GM12878 (cell line): ENCODE data around the gene UNC13A. TPM values are rescaled to one million over a fixed set of nuclear protein-coding genes. Genes with fewer than 3 reads are reported as not detected.

Experiments
- ATAC-seq: fragments of 200-7000 bp; cut with Tn5 transposase; 3 replicates; pipeline ENCODE4 v1.9.1; 2020; ENCODE audit warnings: mild to moderate bottlenecking, moderate library complexity
- BruUV-seq: library from RNA; stranded (reverse); fragments of 400-500 nt; replicated peaks from 2 replicates; lab custom pipeline; 2021; lab: Mats Ljungman, UMichigan
- CTCF ChIA-PET: fragments of 300-600 bp; sonication (Branson Sonifier 250); formaldehyde crosslinking; extraction: SDS; loops from one replicate; lab custom pipeline; 2021; ENCODE audit warnings: inconsistent platforms; lab: Yijun Ruan, JAX
- POLR2A ChIA-PET: fragments of 350-600 bp; formaldehyde crosslinking; extraction: SDS; loops from one replicate; lab custom pipeline; 2021; ENCODE audit warnings: inconsistent platforms; lab: Charles Lee
- RAD21 ChIA-PET: fragments of 300-600 bp; sonication (Branson Sonifier 250); formaldehyde crosslinking; loops from one replicate; lab custom pipeline; 2023; ENCODE audit warnings: antibody characterized with exemption; ENCODE audit not compliant: unreplicated experiment; lab: Charles Lee
- SMC1A ChIA-PET: fragments of 300-600 bp; sonication (Branson Sonifier 250); formaldehyde crosslinking; loops from one replicate; lab custom pipeline; 2023; ENCODE audit not compliant: unreplicated experiment, uncharacterized antibody; lab: Charles Lee
- DNase-seq: peaks from one replicate; pipeline ENCODE4 v3.0.0-alpha.2; 2011; ENCODE audit warnings: low read depth, low spot score
- FAIRE-seq: peaks from 3 replicates; lab custom pipeline; 2011; peaks lifted over from hg19 to GRCh38; lab: Jason Lieb, UNC
- H2AFZ ChIP-seq: 2 replicates; pipeline ENCODE4 v1.6.0; 2011; ENCODE audit warnings: low read depth, low read length, control low read depth; ENCODE audit not compliant: control insufficient read depth
- H3K27ac ChIP-seq: 2 replicates; pipeline ENCODE4 v1.5.1; 2011; ENCODE audit warnings: control low read depth; ENCODE audit not compliant: control insufficient read depth, insufficient read depth
- H3K27me3 ChIP-seq, 2 experiments: replicated peaks in 1 of 2; 2 replicates each; pipeline versions ENCODE4 v1.6.0 to v1.6.1; 2011; ENCODE audit warnings: low read length in 1 of 2; ENCODE audit not compliant: control insufficient read depth in 2 of 2, insufficient read depth in 2 of 2
- H3K36me3 ChIP-seq, 2 experiments: 2 replicates each; pipeline ENCODE4 v1.5.1; 2011; ENCODE audit warnings: low read length in 1 of 2; ENCODE audit not compliant: control insufficient read depth in 2 of 2, insufficient read depth in 2 of 2
- H3K4me1 ChIP-seq: 2 replicates; pipeline ENCODE4 v1.6.1; 2011; ENCODE audit warnings: mild to moderate bottlenecking, low read length, moderate library complexity, mixed read lengths; ENCODE audit not compliant: control insufficient read depth, insufficient read depth
- H3K4me2 ChIP-seq: 2 replicates; pipeline ENCODE4 v1.6.0; 2011; ENCODE audit warnings: control low read depth; ENCODE audit not compliant: control insufficient read depth, insufficient read depth
- H3K4me3 ChIP-seq: fragments of 200-600 bp; sonication (generic); 2 replicates; pipeline ENCODE4 v1.5.1; 2016
- H3K79me2 ChIP-seq: 2 replicates; pipeline ENCODE4 v1.6.0; 2011; ENCODE audit warnings: low read length; ENCODE audit not compliant: control insufficient read depth, insufficient read depth
- H3K9ac ChIP-seq: 2 replicates; pipeline ENCODE4 v1.8.0; 2011; ENCODE audit warnings: low read length, control low read depth, mixed read lengths; ENCODE audit not compliant: control insufficient read depth, insufficient read depth
- H3K9me3 ChIP-seq: replicated peaks from 3 replicates; pipeline ENCODE4 v1.5.1; 2011; ENCODE audit warnings: mild to moderate bottlenecking, low read length; ENCODE audit not compliant: control insufficient read depth, insufficient read depth
- H4K20me1 ChIP-seq: 2 replicates; pipeline ENCODE4 v1.6.0; 2011; ENCODE audit not compliant: control insufficient read depth, insufficient read depth
- CEBPB ChIP-seq, 2 experiments: fragments of 150-350 bp in 1 of 2; IDR thresholded peaks; 2 replicates each; pipeline ENCODE4 v1.6.1; 2012 to 2014; ENCODE audit warnings: low read depth in 2 of 2, low read length in 2 of 2, borderline replicate concordance in 1 of 2, inconsistent platforms in 1 of 2
- DPF2 ChIP-seq: fragments of 450-650 bp; IDR thresholded peaks from 2 replicates; pipeline ENCODE4 v1.6.1; 2017; ENCODE audit warnings: mild to moderate bottlenecking
- HDGF ChIP-seq: fragments of 450-650 bp; IDR thresholded peaks from 2 replicates; pipeline ENCODE4 v1.6.1; 2016; ENCODE audit warnings: antibody characterized with exemption
- NFYB ChIP-seq: IDR thresholded peaks from 2 replicates; pipeline ENCODE4 v1.6.1; 2011; ENCODE audit warnings: low read depth, mild to moderate bottlenecking, low read length, improper control_type of control experiment, moderate library complexity; ENCODE audit not compliant: insufficient read depth
- RAD51 ChIP-seq: fragments of 450-650 bp; IDR thresholded peaks from 2 replicates; pipeline ENCODE4 v1.6.1; 2016; ENCODE audit warnings: moderate library complexity, mild to moderate bottlenecking, inconsistent platforms
- RELA ChIP-seq: fragments of 450-650 bp; IDR thresholded peaks from 2 replicates; pipeline ENCODE4 v1.8.0; 2014; ENCODE audit warnings: borderline replicate concordance; ENCODE audit not compliant: partially characterized antibody
- SUZ12 ChIP-seq: fragments of 200-600 bp; sonication (generic); IDR thresholded peaks from one replicate; pipeline ENCODE4 v1.6.1; 2018; ENCODE audit warnings: antibody characterized with exemption, mild to moderate bottlenecking; ENCODE audit not compliant: unreplicated experiment
- WRNIP1 ChIP-seq: IDR thresholded peaks from 2 replicates; pipeline ENCODE4 v1.6.1; 2011; ENCODE audit warnings: low read depth, low read length, improper control_type of control experiment, borderline replicate concordance
- ZNF384 ChIP-seq: IDR thresholded peaks from 2 replicates; pipeline ENCODE4 v1.6.1; 2012; ENCODE audit warnings: low read depth, mild to moderate bottlenecking, low read length, improper control_type of control experiment, borderline replicate concordance
- ZNF687 ChIP-seq: fragments of 450-650 bp; IDR thresholded peaks from 2 replicates; pipeline ENCODE4 v1.6.1; 2017; ENCODE audit warnings: mild to moderate bottlenecking, moderate library complexity
- WGBS: methylation state at CpG from one replicate; pipeline ENCODE4 v1.1.6; 2016; ENCODE audit warnings: low lambda C conversion rate; ENCODE audit not compliant: insufficient replicate concordance, insufficient coverage; ENCODE audit errors: missing lambda C conversion rate; 5-methylcytosine and 5-hydroxymethylcytosine counted together
- in situ Hi-C: fragments of 300-500 bp; cut with MboI; formaldehyde crosslinking; loops from 9 replicates; pipeline ENCODE4 v1.14.3; 2018; ENCODE audit warnings: mixed read lengths
- intact Hi-C: fragments of 100-400 bp; cut with micrococcal nuclease; formaldehyde crosslinking; loops from one replicate; pipeline ENCODE4 v1.14.2; 2022; ENCODE audit not compliant: unreplicated experiment
- polyA plus RNA-seq, 11 experiments: library from polyadenylated mRNA; depleted of rRNA in 4 of 11; unstranded in 6 of 11; stranded (reverse) in 5 of 11; fragments of >200 nt; fragmentation: Nextera tagmentation in 4 of 11; fragmentation: Illumina TruSeq in 1 of 11; extraction: Ambion mirVana in 4 of 11; extraction: Trizol in 1 of 11; gene quantifications; 1 replicate in 1 of 11; 2 replicates in 10 of 11; pipeline versions ENCODE4 v1.2.1 to v1.2.3, GENCODE V29; 2011 to 2016; ENCODE audit warnings: inconsistent platforms in 2 of 11, missing spikeins in 2 of 11, low read depth in 1 of 11
- total RNA-seq, 4 experiments: library from RNA; depleted of rRNA in 3 of 4; stranded (reverse); fragments of >200 nt in 3 of 4; fragmentation: Illumina TruSeq in 1 of 4; extraction: Trizol in 1 of 4; gene quantifications; 2 replicates each; pipeline versions ENCODE4 v1.2.1 to v1.2.3, GENCODE V29; 2013 to 2021

UNC13A gene
- total and polyA plus RNA-seq, 10 of the 15 experiments (the other 5 are each of a cell fraction or from before 2014, with no cell fraction given): under 0.01 to 0.23 (median 0.13) TPM; not detected in 1

- no peak for DNase-seq
- FAIRE-seq: no peak
- H3K4me3 ChIP-seq: no peak overlapping the region
- H3K36me3 ChIP-seq: no peaks in the 10 kb centered on the region
- in situ Hi-C loops (no loop called here), intact Hi-C loops (no loop called here)
- H3K4me1 ChIP-seq: no peaks in the 10 kb centered on the region
- 0% methylated on average over 6 of the region's 12 CpGs for WGBS
- no TSS peak for BruUV-seq
- ChIA-PET CTCF (no interaction called here), POLR2A (no interaction called here), RAD21 (no interaction called here), SMC1A (no interaction called here)
- H3K9me3 ChIP-seq: no peaks in the 10 kb centered on the region
- H3K4me2 ChIP-seq: no peak overlapping the region
- H3K9ac ChIP-seq: no peak overlapping the region
- H3K27ac ChIP-seq: no peak overlapping the region
- peak; percentile 29 for TF ChIP-seq SUZ12
- TF ChIP-seq RELA: no peak
- no peak overlapping the region for H2AFZ ChIP-seq
- peaks cover 5 to 9% of the 10 kb centered on the region in 2 experiments for H3K27me3 ChIP-seq
- H4K20me1 ChIP-seq: no peaks in the 10 kb centered on the region
- H3K79me2 ChIP-seq: no peaks in the 10 kb centered on the region
- ATAC-seq: no peak
Measured at GRCh38 chr19:17686023-17686521, 2.1 kb downstream of the UNC13A start.

- POLR2A ChIA-PET: no interaction called here
- CTCF ChIA-PET: no interaction called here
- TF ChIP-seq CEBPB (IDR thresholded peaks at IDR 0.05; ENCODE audit: borderline replicate concordance in 1 of 2, low read depth in 2 of 2, low read length in 2 of 2) (no peak), WRNIP1 (no peak), ZNF384 (no peak), NFYB (no peak), HDGF (no peak), DPF2 (no peak), RAD51 (no peak), ZNF687 (no peak)
Measured at GRCh38 chr19:17685451-17686022, 2.6 kb downstream of the UNC13A start.

More at GRCh38 chr19:17685451-17686022, 2.6 kb downstream of the UNC13A start:
- Histone ChIP-seq H3K79me2 (no peaks in the 10 kb centered on the region), H3K4me2 (no peak overlapping the region), H3K4me3 (no peak overlapping the region), H4K20me1 (no peaks in the 10 kb centered on the region), H3K27ac (no peak overlapping the region), H3K27me3 (peaks cover 5 to 9% of the 10 kb centered on the region in 2 experiments), H2AFZ (no peak overlapping the region), H3K9me3 (no peaks in the 10 kb centered on the region), H3K4me1 (no peaks in the 10 kb centered on the region), H3K9ac (no peak overlapping the region), H3K36me3 (no peaks in the 10 kb centered on the region)
- RAD21 ChIA-PET: no interaction called here
- DNase-seq (no peak), ATAC-seq (no peak), FAIRE-seq (no peak)
- in situ Hi-C loops (no loop called here), intact Hi-C loops (no loop called here)
- WGBS: 41% methylated on average over 15 of the region's 15 CpGs
- no TSS peak for BruUV-seq
- SMC1A ChIA-PET: no interaction called here
